ACC112 (cell line): ENCODE results near the gene RGS10.
A peak's percentile ranks its signal among the peaks of the same experiment; 100 is the strongest.

Experiments used
- H2AFZ ChIP-seq: fragments of 200-600 bp; sonication (generic); one replicate; pipeline ENCODE4 v1.6.0; 2017; ENCODE audit warnings: antibody characterized with exemption, low read length; ENCODE audit not compliant: unreplicated experiment
- H3K27ac ChIP-seq: fragments of 200-600 bp; sonication (generic); 2 replicates; pipeline ENCODE4 v1.5.1; 2014; ENCODE audit warnings: low read depth, mild to moderate bottlenecking, antibody characterized with exemption, low read length, moderate library complexity
- H3K27me3 ChIP-seq: fragments of 200-600 bp; sonication (generic); 2 replicates; pipeline ENCODE4 v1.6.1; 2014; ENCODE audit warnings: mild to moderate bottlenecking, antibody characterized with exemption, low read length, moderate library complexity, mixed read lengths; ENCODE audit not compliant: insufficient read depth
- H3K36me3 ChIP-seq: fragments of 200-600 bp; sonication (generic); 2 replicates; pipeline ENCODE4 v1.6.1; 2016; ENCODE audit warnings: mild to moderate bottlenecking, antibody characterized with exemption, low read length, moderate library complexity, mixed read lengths; ENCODE audit not compliant: insufficient read depth
- H3K4me1 ChIP-seq: fragments of 200-600 bp; sonication (generic); one replicate; pipeline ENCODE4 v1.6.1; 2016; ENCODE audit warnings: low read length, mixed read lengths; ENCODE audit not compliant: insufficient read depth, unreplicated experiment, control insufficient read depth
- H3K4me3 ChIP-seq: fragments of 200-600 bp; sonication (generic); 2 replicates; pipeline ENCODE4 v1.5.1; 2014; ENCODE audit warnings: mild to moderate bottlenecking, low read depth, low read length
- H3K79me2 ChIP-seq: fragments of 200-600 bp; sonication (generic); one replicate; pipeline ENCODE4 v1.6.0; 2016; ENCODE audit warnings: low read length; ENCODE audit not compliant: control insufficient read depth, unreplicated experiment, insufficient read depth

Gene RGS10

DNA sequence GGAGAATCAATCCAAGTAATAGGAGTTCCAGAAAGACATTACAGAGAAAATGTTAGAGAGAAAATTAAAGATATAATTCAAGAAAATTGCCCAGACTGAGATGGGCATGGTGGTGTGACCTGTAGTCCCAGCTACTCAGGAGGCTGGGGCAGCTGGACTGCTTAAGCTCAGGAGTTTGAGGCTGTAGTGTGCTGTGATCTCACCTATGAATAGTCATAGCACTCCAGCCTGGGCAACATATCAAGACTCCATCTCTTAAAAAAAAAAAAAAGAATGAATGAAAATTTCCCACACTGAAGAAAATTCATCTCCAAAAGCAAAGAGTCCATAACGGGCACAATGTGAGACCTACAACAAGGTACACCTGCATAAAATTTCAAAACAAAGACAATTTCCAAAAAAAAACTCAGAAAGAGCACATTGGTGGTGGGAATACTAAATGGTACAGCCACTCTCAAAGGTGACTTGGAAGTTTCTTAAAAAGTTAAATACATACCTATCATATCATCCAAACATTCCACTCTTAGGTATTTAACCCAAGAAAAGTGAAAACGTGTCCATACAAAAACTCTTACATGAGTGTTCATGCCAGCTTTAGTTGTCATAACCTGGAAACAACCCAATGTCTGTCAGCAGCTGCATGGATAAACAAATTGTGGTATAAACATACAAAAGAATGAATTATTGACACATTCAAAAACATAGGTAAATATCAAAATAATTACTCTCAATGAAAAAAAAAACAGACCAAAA, 6.9 kb upstream of the RGS10 start:
- Histone ChIP-seq H3K27me3 (peaks cover 18% of the 10 kb centered on the region), H3K27ac (no peak overlapping the region)

GRCh38 chr10:119546009-119546408, 3.5 kb upstream of the RGS10 start:
- H3K79me2 ChIP-seq, result peaks cover 13% of the 10 kb centered on the region
- no peak overlapping the region for H3K4me3 ChIP-seq
- H3K27me3 ChIP-seq, result peaks cover 18% of the 10 kb centered on the region
- peaks cover 24% of the 10 kb centered on the region for H3K4me1 ChIP-seq
- no peak overlapping the region for H2AFZ ChIP-seq
- no peak overlapping the region for H3K27ac ChIP-seq
- H3K36me3 ChIP-seq, result no peaks in the 10 kb centered on the region

More for the DNA sequence above, 6.9 kb upstream of the RGS10 start:
- H3K36me3 ChIP-seq, result no peaks in the 10 kb centered on the region
- peaks cover 6% of the 10 kb centered on the region for H3K4me1 ChIP-seq
- H3K79me2 ChIP-seq, result no peaks in the 10 kb centered on the region
- H2AFZ ChIP-seq, result no peak overlapping the region
- H3K4me3 ChIP-seq, result no peak overlapping the region

- Histone ChIP-seq H3K27me3 (peaks cover 18% of the 10 kb centered on the region), H3K27ac (no peak overlapping the region), H3K4me3 (no peak overlapping the region), H3K36me3 (no peaks in the 10 kb centered on the region), H2AFZ (no peak overlapping the region), H3K79me2 (peaks cover 20% of the 10 kb centered on the region), H3K4me1 (peaks cover 28% of the 10 kb centered on the region)
These were observed 2.8 kb upstream of the RGS10 start for GRCh38 chr10:119545310-119545709.

DNA sequence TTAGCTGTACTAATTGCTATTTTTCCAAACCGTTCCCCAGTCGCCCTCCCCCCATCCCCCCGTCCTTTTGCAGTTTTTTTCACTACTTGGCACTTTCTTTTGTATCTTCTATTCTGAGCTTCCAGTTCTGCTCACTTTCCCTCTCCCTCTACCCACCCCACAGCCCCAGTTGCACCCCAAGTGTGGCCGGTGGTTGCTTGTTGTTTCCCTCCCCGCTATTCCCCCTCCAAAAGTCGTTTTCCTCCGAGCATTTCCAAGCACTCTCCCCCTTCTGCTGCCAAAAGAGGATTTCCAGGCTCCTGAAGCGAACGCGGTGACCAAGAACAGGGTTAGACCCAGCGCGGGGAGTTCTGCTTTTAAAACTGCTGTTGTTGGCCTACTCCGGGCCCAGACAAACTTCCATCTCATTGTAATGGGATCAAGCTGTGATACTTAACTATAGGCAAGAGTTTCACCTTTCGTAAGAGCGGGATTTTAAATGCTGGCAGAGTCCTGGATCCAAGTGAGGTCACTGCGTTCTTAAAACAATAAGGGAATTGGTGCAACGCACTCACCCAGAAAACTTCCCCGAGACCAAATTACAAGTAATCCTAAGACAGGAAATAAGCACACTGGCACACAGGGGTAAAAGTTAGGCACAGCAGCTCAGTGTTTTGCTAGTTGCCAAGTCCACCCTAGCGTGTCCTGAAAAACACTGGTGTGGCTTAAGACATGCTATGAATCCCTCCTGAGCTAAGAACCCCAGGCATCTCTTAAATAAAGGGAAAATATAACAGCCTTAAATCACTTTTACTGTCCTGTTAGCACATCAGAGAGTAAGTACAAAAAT, 1.5 kb upstream of the RGS10 start:
- peak overlapping the region; percentile 89 for H3K4me3 ChIP-seq
- H3K79me2 ChIP-seq, result peaks cover 32% of the 10 kb centered on the region
- no peak overlapping the region for H2AFZ ChIP-seq

DNA sequence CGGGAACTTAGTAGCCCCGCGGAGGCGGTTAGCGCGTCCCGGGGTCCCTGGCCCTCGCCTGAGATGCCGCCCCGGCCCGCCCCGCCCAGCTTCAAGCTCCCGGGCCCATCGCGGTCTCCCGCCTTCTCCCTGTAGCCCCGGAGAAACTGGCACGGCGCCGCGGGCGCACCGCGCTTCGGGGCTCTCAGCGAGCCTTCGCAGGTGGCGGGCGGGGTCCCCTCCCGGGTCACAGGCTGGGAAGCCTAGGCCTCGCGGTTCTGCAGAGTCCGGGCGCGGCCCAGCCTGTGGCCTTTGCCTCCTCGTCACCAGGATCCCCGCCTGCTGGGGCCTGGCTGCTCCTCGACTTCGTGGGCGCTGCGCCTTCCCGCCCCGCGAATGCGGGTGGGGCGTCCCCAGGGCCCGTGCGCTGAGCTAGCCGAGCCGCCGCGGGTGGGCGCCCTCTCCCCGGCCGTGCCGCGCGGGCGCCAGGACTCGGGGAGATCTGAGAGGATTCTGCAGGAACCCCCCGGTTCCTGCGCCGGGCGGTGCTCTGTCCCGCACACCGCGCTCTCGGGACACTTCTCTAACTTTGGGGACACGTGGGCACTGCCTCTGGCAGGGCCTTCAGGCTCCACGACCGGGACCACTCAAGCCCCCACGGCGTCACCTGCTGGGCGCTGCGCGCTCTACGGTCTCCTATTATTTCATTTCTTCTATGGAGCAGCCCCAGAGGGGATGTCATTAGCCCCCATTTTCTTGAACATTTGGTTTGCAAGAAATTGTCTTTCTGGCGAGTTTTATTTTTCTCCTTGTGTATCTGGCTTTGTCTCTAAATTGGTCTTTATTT, 682 bp upstream of the RGS10 start:
- H3K27me3 ChIP-seq, result peaks cover 5% of the 10 kb centered on the region; the same call in 1 of the 2 replicates
- no peaks in the 10 kb centered on the region for H3K36me3 ChIP-seq
- H3K79me2 ChIP-seq, result peaks cover 40% of the 10 kb centered on the region
- peak overlapping the region; percentile 9; the same call in 1 of the 2 replicates for H3K27ac ChIP-seq
- H3K4me1 ChIP-seq, result peaks cover 43% of the 10 kb centered on the region
- peak overlapping the region; percentile 89 for H3K4me3 ChIP-seq
- H2AFZ ChIP-seq, result peak overlapping the region; percentile 95

More for the DNA sequence above, 1.5 kb upstream of the RGS10 start:
- Histone ChIP-seq H3K4me1 (peaks cover 35% of the 10 kb centered on the region), H3K27me3 (peaks cover 14% of the 10 kb centered on the region), H3K36me3 (no peaks in the 10 kb centered on the region), H3K27ac (peak overlapping the region; percentile 56; the same call in 1 of the 2 replicates)

GRCh38 chr10:119541459-119542356, 811 bp downstream of the RGS10 start:
- H2AFZ ChIP-seq, result peak overlapping the region; percentile 80
- no peak overlapping the region for H3K27ac ChIP-seq
- peaks cover 44% of the 10 kb centered on the region for H3K4me1 ChIP-seq
- H3K4me3 ChIP-seq, result peak overlapping the region; percentile 89
- H3K36me3 ChIP-seq, result no peaks in the 10 kb centered on the region
- H3K27me3 ChIP-seq, result no peaks in the 10 kb centered on the region
- H3K79me2 ChIP-seq, result peaks cover 45% of the 10 kb centered on the region

DNA sequence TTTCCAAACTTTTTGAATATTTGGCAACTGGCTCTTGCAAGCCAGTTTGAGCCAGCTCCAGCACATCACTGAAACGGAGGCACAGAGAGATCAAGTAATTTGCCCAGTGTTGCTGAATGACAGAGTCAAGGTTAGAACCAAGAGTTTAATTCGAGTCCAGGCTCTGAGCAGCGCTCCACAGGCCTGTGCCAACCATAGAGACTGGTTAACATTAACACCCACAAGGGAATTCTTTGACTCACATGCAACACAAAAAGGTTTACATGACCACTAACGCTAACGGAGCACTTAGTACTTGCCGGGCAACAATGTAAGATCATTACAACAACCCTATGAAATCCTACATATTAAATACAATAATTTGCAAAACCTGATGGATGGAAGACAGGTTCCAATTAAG, 1.5 kb downstream of the RGS10 start:
- Histone ChIP-seq H3K27me3 (no peaks in the 10 kb centered on the region), H3K4me3 (peak overlapping the region; percentile 89), H3K79me2 (peaks cover 45% of the 10 kb centered on the region), H2AFZ (no peak overlapping the region), H3K27ac (no peak overlapping the region), H3K36me3 (no peaks in the 10 kb centered on the region), H3K4me1 (peaks cover 44% of the 10 kb centered on the region)

- no peaks in the 10 kb centered on the region for H3K36me3 ChIP-seq
- H2AFZ ChIP-seq, result no peak overlapping the region
- H3K27ac ChIP-seq, result no peak overlapping the region
- H3K27me3 ChIP-seq, result no peaks in the 10 kb centered on the region
- H3K4me3 ChIP-seq, result no peak overlapping the region
- H3K4me1 ChIP-seq, result peaks cover 39% of the 10 kb centered on the region
- H3K79me2 ChIP-seq, result peaks cover 52% of the 10 kb centered on the region
These were observed 2.5 kb downstream of the RGS10 start for GRCh38 chr10:119540038-119540437.

- no peaks in the 10 kb centered on the region for H3K27me3 ChIP-seq
- no peak overlapping the region for H2AFZ ChIP-seq
- peaks cover 38% of the 10 kb centered on the region for H3K4me1 ChIP-seq
- H3K79me2 ChIP-seq, result peaks cover 55% of the 10 kb centered on the region
- no peaks in the 10 kb centered on the region for H3K36me3 ChIP-seq
- H3K4me3 ChIP-seq, result no peak overlapping the region
- H3K27ac ChIP-seq, result no peak overlapping the region
These were observed 3.1 kb downstream of the RGS10 start for GRCh38 chr10:119539359-119539825.
